IMR-90 (cell line): ENCODE results near the gene DOCK1. TPM values are rescaled to one million over a fixed set of nuclear protein-coding genes. Genes with fewer than 3 reads are reported as not detected.

Source experiments
- ATAC-seq: fragments of 200-7000 bp; cut with Tn5 transposase; 2 replicates; pipeline ENCODE4 v1.9.1; 2020; ENCODE audit warnings: low read depth, mild to moderate bottlenecking, moderate library complexity
- BruUV-seq: library from RNA; stranded (reverse); fragments of 400-500 nt; replicated peaks from 2 replicates; lab custom pipeline; 2021; lab: Mats Ljungman, UMichigan
- CTCF ChIA-PET: fragments of 300-600 bp; formaldehyde crosslinking; extraction: SDS; loops from one replicate; lab custom pipeline; 2021; ENCODE audit warnings: antibody characterized with exemption; lab: Yijun Ruan, JAX
- POLR2A ChIA-PET: fragments of 300-600 bp; sonication (Branson Sonifier 250); formaldehyde crosslinking; loops from one replicate; lab custom pipeline; 2022; ENCODE audit warnings: antibody characterized with exemption; ENCODE audit not compliant: unreplicated experiment; lab: Charles Lee
- DNase-seq: peaks from one replicate; pipeline ENCODE4 v3.0.0; 2013
- H2AFZ ChIP-seq: replicated peaks from 2 replicates; pipeline ENCODE3; 2013; ENCODE audit warnings: low read length, mild to moderate bottlenecking; ENCODE audit not compliant: poor library complexity
- H2AK5ac ChIP-seq: 2 replicates; pipeline ENCODE4 v1.6.1; 2013; ENCODE audit warnings: low read depth, low read length, inconsistent platforms
- H2AK9ac ChIP-seq: replicated peaks from 2 replicates; pipeline ENCODE3; 2013; ENCODE audit warnings: mild to moderate bottlenecking, low read depth, low read length, moderate library complexity; ENCODE audit not compliant: poor library complexity
- H2BK120ac ChIP-seq: 2 replicates; pipeline ENCODE4 v1.6.1; 2013; ENCODE audit warnings: low read depth, low read length, inconsistent platforms
- H2BK15ac ChIP-seq: 3 replicates; pipeline ENCODE4 v1.6.1; 2013; ENCODE audit warnings: low read depth, low read length, inconsistent platforms
- H2BK20ac ChIP-seq: 2 replicates; pipeline ENCODE4 v1.6.1; 2013; ENCODE audit warnings: low read depth, mild to moderate bottlenecking, inconsistent platforms, low read length, moderate library complexity
- H2BK5ac ChIP-seq: 2 replicates; pipeline ENCODE4 v1.6.1; 2013; ENCODE audit warnings: mild to moderate bottlenecking, low read depth, low read length, inconsistent platforms; ENCODE audit not compliant: poor library complexity, severe bottlenecking
- H3K14ac ChIP-seq: replicated peaks from 2 replicates; pipeline ENCODE4 v1.6.1; 2013; ENCODE audit warnings: low read depth, low read length, inconsistent platforms
- H3K18ac ChIP-seq: 2 replicates; pipeline ENCODE4 v1.6.1; 2013; ENCODE audit warnings: low read depth, low read length, control low read depth
- H3K23ac ChIP-seq: 2 replicates; pipeline ENCODE4 v1.6.1; 2013; ENCODE audit warnings: low read depth, low read length, inconsistent platforms
- H3K27ac ChIP-seq: 2 replicates; pipeline ENCODE4 v1.5.1; 2013; ENCODE audit warnings: mild to moderate bottlenecking, control low read depth, low read length; ENCODE audit not compliant: insufficient read depth
- H3K27me3 ChIP-seq: 2 replicates; pipeline ENCODE4 v1.6.1; 2013; ENCODE audit warnings: low read length; ENCODE audit not compliant: control insufficient read depth, insufficient read depth
- H3K36me3 ChIP-seq: 2 replicates; pipeline ENCODE4 v1.6.1; 2013; ENCODE audit warnings: low read length, mixed read lengths; ENCODE audit not compliant: control insufficient read depth, insufficient read depth
- H3K4ac ChIP-seq: 2 replicates; pipeline ENCODE4 v1.6.1; 2013; ENCODE audit warnings: low read depth, low read length, inconsistent platforms
- H3K4me1 ChIP-seq: 2 replicates; pipeline ENCODE4 v1.6.1; 2013; ENCODE audit warnings: low read length, mixed read lengths; ENCODE audit not compliant: control insufficient read depth, insufficient read depth
- H3K4me2 ChIP-seq: 2 replicates; pipeline ENCODE4 v1.6.1; 2013; ENCODE audit warnings: low read depth, mild to moderate bottlenecking, control low read depth, low read length, moderate library complexity
- H3K4me3 ChIP-seq: 2 replicates; pipeline ENCODE4 v1.5.1; 2013; ENCODE audit warnings: low read depth, mild to moderate bottlenecking, control low read depth, low read length, moderate library complexity; ENCODE audit not compliant: insufficient read depth
- H3K56ac ChIP-seq: 2 replicates; pipeline ENCODE4 v1.6.1; 2013; ENCODE audit warnings: low read length, inconsistent platforms; ENCODE audit not compliant: insufficient read depth; ENCODE audit errors: extremely low read depth
- H3K79me1 ChIP-seq, 2 experiments: 2 replicates each; pipeline ENCODE4 v1.6.1; 2013; ENCODE audit warnings: low read length in 2 of 2, inconsistent platforms in 1 of 2, low read depth in 1 of 2
- H3K9ac ChIP-seq: 2 replicates; pipeline ENCODE4 v1.6.1; 2013; ENCODE audit warnings: low read depth, low read length, control low read depth
- H3K9me1 ChIP-seq: 2 replicates; pipeline ENCODE4 v1.6.1; 2013; ENCODE audit warnings: low read length, inconsistent platforms; ENCODE audit not compliant: insufficient read depth
- H3K9me3 ChIP-seq: 2 replicates; pipeline ENCODE4 v1.6.1; 2013; ENCODE audit warnings: low read length; ENCODE audit not compliant: control insufficient read depth, insufficient read depth
- H4K20me1 ChIP-seq: 2 replicates; pipeline ENCODE4 v1.6.1; 2013; ENCODE audit warnings: low read length, inconsistent platforms; ENCODE audit not compliant: insufficient read depth
- H4K5ac ChIP-seq: 2 replicates; pipeline ENCODE4 v1.6.1; 2013; ENCODE audit warnings: mild to moderate bottlenecking, low read depth, low read length, control low read depth
- H4K8ac ChIP-seq, 2 experiments: 2 replicates each; pipeline ENCODE4 v1.6.1; 2013; ENCODE audit warnings: low read depth in 2 of 2, low read length in 2 of 2, control low read depth in 1 of 2, inconsistent platforms in 1 of 2
- H4K91ac ChIP-seq: 2 replicates; pipeline ENCODE4 v1.6.1; 2013; ENCODE audit warnings: low read depth, low read length, inconsistent platforms; ENCODE audit not compliant: insufficient read depth
- BHLHE40 ChIP-seq: fragments of 150-350 bp; IDR thresholded peaks from 2 replicates; pipeline ENCODE4 v1.6.1; 2016; ENCODE audit warnings: mild to moderate bottlenecking, low read depth, low read length
- CEBPB ChIP-seq: IDR thresholded peaks from 2 replicates; pipeline ENCODE4 v1.6.1; 2012; ENCODE audit warnings: low read depth, low read length, improper control_type of control experiment
- CHD1 ChIP-seq: IDR thresholded peaks from 2 replicates; pipeline ENCODE4 v1.6.1; 2012; ENCODE audit warnings: low read depth, low read length, improper control_type of control experiment
- CTCF ChIP-seq: conservative IDR thresholded peaks from 2 replicates; pipeline ENCODE4 v1.5.1; 2012; ENCODE audit warnings: mild to moderate bottlenecking, low read depth, low read length, improper control_type of control experiment
- ELK1 ChIP-seq: fragments of 150-350 bp; IDR thresholded peaks from 2 replicates; pipeline ENCODE4 v1.6.1; 2016; ENCODE audit warnings: low read depth, mild to moderate bottlenecking, low read length, moderate library complexity, borderline replicate concordance
- FOS ChIP-seq: fragments of 150-350 bp; IDR thresholded peaks from 2 replicates; pipeline ENCODE4 v1.6.1; 2016; ENCODE audit warnings: low read depth, low read length
- MAFK ChIP-seq: IDR thresholded peaks from 2 replicates; pipeline ENCODE4 v1.6.1; 2012; ENCODE audit warnings: low read depth, low read length, improper control_type of control experiment
- MAZ ChIP-seq: IDR thresholded peaks from 2 replicates; pipeline ENCODE4 v1.6.1; 2012; ENCODE audit warnings: low read depth, mild to moderate bottlenecking, low read length, improper control_type of control experiment, moderate library complexity, borderline replicate concordance
- MXI1 ChIP-seq: IDR thresholded peaks from 2 replicates; pipeline ENCODE4 v1.6.1; 2012; ENCODE audit warnings: low read depth, mild to moderate bottlenecking, low read length, moderate library complexity, borderline replicate concordance
- NFE2L2 ChIP-seq: fragments of 150-350 bp; IDR thresholded peaks from 2 replicates; pipeline ENCODE4 v1.6.1; 2016; ENCODE audit warnings: low read depth, mild to moderate bottlenecking, low read length
- POLR2A ChIP-seq: IDR thresholded peaks from 2 replicates; pipeline ENCODE4 v1.6.1; 2012; ENCODE audit warnings: mild to moderate bottlenecking, low read depth, low read length
- RAD21 ChIP-seq: IDR thresholded peaks from 2 replicates; pipeline ENCODE4 v1.6.1; 2012; ENCODE audit warnings: low read length, improper control_type of control experiment
- RCOR1 ChIP-seq: IDR thresholded peaks from 2 replicates; pipeline ENCODE4 v1.6.1; 2012; ENCODE audit warnings: mild to moderate bottlenecking, low read length, improper control_type of control experiment; ENCODE audit not compliant: insufficient replicate concordance
- RFX5 ChIP-seq: IDR thresholded peaks from 2 replicates; pipeline ENCODE4 v1.8.0; 2012; ENCODE audit warnings: low read depth, mild to moderate bottlenecking, low read length, moderate library complexity
- SMC3 ChIP-seq: fragments of 150-350 bp; IDR thresholded peaks from 2 replicates; pipeline ENCODE4 v1.6.1; 2016; ENCODE audit warnings: low read depth, mild to moderate bottlenecking, antibody characterized with exemption, low read length, moderate library complexity
- USF2 ChIP-seq: fragments of 150-350 bp; IDR thresholded peaks from 2 replicates; pipeline ENCODE4 v1.6.1; 2017; ENCODE audit warnings: mild to moderate bottlenecking, antibody characterized with exemption, low read length, low read depth
- WGBS, 2 experiments: methylation state at CpG; one replicate each; pipeline versions ENCODE4 v1.1.5 to v1.1.7; 2013; ENCODE audit warnings: missing lambda C conversion rate in 2 of 2; ENCODE audit not compliant: insufficient read length in 1 of 2; ENCODE audit errors: extremely low coverage in 2 of 2; 5-methylcytosine and 5-hydroxymethylcytosine counted together
- dilution Hi-C: fragments of 300-500 bp; cut with HindIII; formaldehyde crosslinking; loops from one replicate; pipeline ENCODE4 v1.14.3; 2018; ENCODE audit warnings: low sequenced_read_pairs; ENCODE audit not compliant: unreplicated experiment
- in situ Hi-C: fragments of 300-500 bp; cut with MboI; formaldehyde crosslinking; loops from 3 replicates; pipeline ENCODE4 v1.14.3; 2019; ENCODE audit warnings: low sequenced_read_pairs, inconsistent platforms, mixed read lengths
- intact Hi-C: fragments of 100-400 bp; cut with micrococcal nuclease; formaldehyde crosslinking; loops from 2 replicates; pipeline ENCODE4 v1.10.0; 2022
- polyA plus RNA-seq, 3 experiments: library from polyadenylated mRNA; depleted of rRNA; stranded (reverse); fragments of >200 nt; gene quantifications; 2 replicates each; pipeline ENCODE4 v1.2.3, GENCODE V29; 2012; ENCODE audit warnings: low replicate concordance in 1 of 3
- total RNA-seq: library from RNA; depleted of rRNA; stranded (reverse); fragments of >200 nt; gene quantifications from 2 replicates; pipeline ENCODE4 v1.2.3, GENCODE V29; 2012

DOCK1 gene
- total and polyA plus RNA-seq, 2 of the 4 experiments (the other 2 are of a cell fraction) = 28.2 to 71.0 TPM

- H3K9me3 ChIP-seq = no peaks in the 10 kb centered on the region
- H2AFZ ChIP-seq = no peak overlapping the region
- no peak overlapping the region for H2AK9ac ChIP-seq
- WGBS, 2 experiments = 93% methylated on average over 2 of the region's 12 CpGs; no CpG with 5 or more reads in 1 of the 2 experiments
- TF ChIP-seq MXI1 (no peak), CHD1 (no peak), MAFK (no peak), SMC3 (no peak), POLR2A (no peak), CEBPB (no peak), FOS (no peak), BHLHE40 (no peak), RFX5 (no peak), RCOR1 (no peak), ELK1 (no peak), USF2 (no peak), MAZ (no peak), RAD21 (no peak), NFE2L2 (no peak), CTCF (no peak)
- H4K91ac ChIP-seq = no peak overlapping the region
- no peaks in the 10 kb centered on the region for H3K27me3 ChIP-seq
- H3K4me2 ChIP-seq = no peak overlapping the region
- H3K79me1 ChIP-seq = no peaks in the 10 kb centered on the region
- H2AK5ac ChIP-seq = no peak overlapping the region
- no peak overlapping the region for H3K27ac ChIP-seq
- no peak overlapping the region for H3K14ac ChIP-seq
- in situ Hi-C loops (no loop called here), intact Hi-C loops (no loop called here), dilution Hi-C loops (no loop called here)
- no peak overlapping the region for H2BK20ac ChIP-seq
- H2BK120ac ChIP-seq = no peak overlapping the region
- no peaks in the 10 kb centered on the region for H3K4me1 ChIP-seq
- DNase-seq (no peak), ATAC-seq (no peak)
- no peak overlapping the region for H2BK5ac ChIP-seq
- peaks cover 2% of the 10 kb centered on the region; the same call in 1 of the 2 replicates for H3K9me1 ChIP-seq
- ChIA-PET POLR2A (no interaction called here), CTCF (no interaction called here)
- H4K20me1 ChIP-seq = no peaks in the 10 kb centered on the region
- no peak overlapping the region for H4K5ac ChIP-seq
- no TSS peak for BruUV-seq
- no peak overlapping the region for H3K4ac ChIP-seq
- no peak overlapping the region for H3K56ac ChIP-seq
- no peak overlapping the region for H4K8ac ChIP-seq
- no peak overlapping the region for H3K23ac ChIP-seq
- H3K18ac ChIP-seq = no peak overlapping the region
- peaks cover 34% of the 10 kb centered on the region for H3K36me3 ChIP-seq
- H3K9ac ChIP-seq = no peak overlapping the region
- H3K4me3 ChIP-seq = no peak overlapping the region
- H2BK15ac ChIP-seq = no peak overlapping the region
These were observed 510.8 kb downstream of the DOCK1 start for GRCh38 chr10:127415901-127416581.
